GM19043 (cell line): ENCODE results near the gene MRPL54.
"Not testable (repeated sequence)": the region's sequence is repeated elsewhere in the genome, so short reads cannot be mapped to it uniquely, and the experiment has no call there.

Experiments used
- ATAC-seq: cut with Tn5 transposase; IDR thresholded peaks from one replicate; pipeline ENCODE4 v1.9.1; 2021; ENCODE audit warnings: low read depth; ENCODE audit not compliant: unreplicated experiment

The MRPL54 gene

GRCh38 chr19:3807131-3807480, 44.6 kb downstream of the MRPL54 start:
- ATAC-seq, result no peak

GRCh38 chr19:3807574-3808354, 45.3 kb downstream of the MRPL54 start:
- no peak for ATAC-seq

- ATAC-seq, result no peak
Measured at GRCh38 chr19:3808420-3809143, 46.1 kb downstream of the MRPL54 start.

- ATAC-seq, result no peak
Measured at GRCh38 chr19:3809881-3810707, 47.6 kb downstream of the MRPL54 start.

- no peak for ATAC-seq
Measured at GRCh38 chr19:3810708-3811355, 48.4 kb downstream of the MRPL54 start.

- no peak for ATAC-seq
Measured at GRCh38 chr19:3813473-3814392, 51.3 kb downstream of the MRPL54 start.

- no peak for ATAC-seq
Measured at GRCh38 chr19:3814648-3815047, 52.2 kb downstream of the MRPL54 start.

- ATAC-seq, result not testable (repeated sequence)
Measured at GRCh38 chr19:3816148-3816547, 53.7 kb downstream of the MRPL54 start.

- no peak for ATAC-seq
Measured at GRCh38 chr19:3816566-3817218, 54.2 kb downstream of the MRPL54 start.
